HepG2 (cell line): ENCODE data around the gene IFNAR1. TPM values are rescaled to one million over a fixed set of nuclear protein-coding genes. Genes with fewer than 3 reads are reported as not detected.

Experiments
- BHLHE40 ChIP-seq: IDR thresholded peaks from 2 replicates; pipeline ENCODE4 v1.6.1; 2011; ENCODE audit warnings: low read length, improper control_type of control experiment
- ETV5 ChIP-seq: IDR thresholded peaks from 2 replicates; pipeline ENCODE4 v1.6.1; 2018; ENCODE audit warnings: missing biosample characterization, missing genetic modification reagents, inconsistent platforms, borderline replicate concordance
- FOXA1 ChIP-seq, 2 experiments: fragments of 450-650 bp in 1 of 2; sonication (generic) in 1 of 2; formaldehyde crosslinking in 1 of 2; IDR thresholded peaks; 2 replicates each; pipeline versions ENCODE4 v1.4.0 to v1.6.1; 2016 to 2020; ENCODE audit warnings: missing genetic modification reagents in 1 of 2
- FOXO1 ChIP-seq: sonication (generic); formaldehyde crosslinking; IDR thresholded peaks from 2 replicates; pipeline ENCODE4 v1.4.0; 2020; ENCODE audit warnings: missing genetic modification reagents
- RBM39 ChIP-seq: fragments of 200-400 bp; formaldehyde crosslinking; IDR thresholded peaks from one replicate; pipeline ENCODE4 v1.6.1; 2018; ENCODE audit warnings: antibody characterized with exemption, mild to moderate bottlenecking, low read depth, low read length; ENCODE audit not compliant: poor library complexity, severe bottlenecking
- SAP130 ChIP-seq: IDR thresholded peaks from 2 replicates; pipeline ENCODE4 v1.6.1; 2016; ENCODE audit warnings: low read depth
- SMARCE1 ChIP-seq: fragments of 450-650 bp; IDR thresholded peaks from 2 replicates; pipeline ENCODE4 v1.6.1; 2017; ENCODE audit warnings: borderline replicate concordance
- TAF1 ChIP-seq: sonication (generic); formaldehyde crosslinking; IDR thresholded peaks from 2 replicates; pipeline ENCODE4 v1.4.0; 2020; ENCODE audit warnings: missing genetic modification reagents
- TBX2 ChIP-seq: sonication (generic); formaldehyde crosslinking; IDR thresholded peaks from 2 replicates; pipeline ENCODE4 v1.5.0; 2020; ENCODE audit warnings: missing genetic modification reagents, mild to moderate bottlenecking, borderline replicate concordance
- WIZ ChIP-seq: sonication (generic); formaldehyde crosslinking; IDR thresholded peaks from 2 replicates; pipeline ENCODE4 v1.5.1; 2020; ENCODE audit warnings: mild to moderate bottlenecking, missing genetic modification reagents
- ZBTB8A ChIP-seq: sonication (generic); formaldehyde crosslinking; IDR thresholded peaks from 2 replicates; pipeline ENCODE4 v1.4.0; 2020; ENCODE audit warnings: mild to moderate bottlenecking, low read depth, missing genetic modification reagents, borderline replicate concordance
- ZNF263 ChIP-seq: sonication (generic); formaldehyde crosslinking; IDR thresholded peaks from 2 replicates; pipeline ENCODE4 v1.4.0; 2020; ENCODE audit warnings: missing genetic modification reagents
- ZNF331 ChIP-seq: sonication (generic); formaldehyde crosslinking; IDR thresholded peaks from 2 replicates; pipeline ENCODE4 v1.4.0; 2020; ENCODE audit warnings: missing genetic modification reagents
- ZNF354B ChIP-seq: sonication (generic); formaldehyde crosslinking; IDR thresholded peaks from 2 replicates; pipeline ENCODE4 v1.8.0; 2022; ENCODE audit warnings: mild to moderate bottlenecking, missing genetic modification reagents
- ZNF780A ChIP-seq: sonication (generic); formaldehyde crosslinking; IDR thresholded peaks from 2 replicates; pipeline ENCODE4 v1.8.0; 2022; ENCODE audit warnings: mild to moderate bottlenecking, missing genetic modification reagents, moderate library complexity
- ZNF788 ChIP-seq: sonication (generic); formaldehyde crosslinking; IDR thresholded peaks from 2 replicates; pipeline ENCODE4 v1.5.0; 2020; ENCODE audit warnings: mild to moderate bottlenecking, missing genetic modification reagents, borderline replicate concordance
- polyA plus RNA-seq, 8 experiments: library from polyadenylated mRNA; depleted of rRNA in 3 of 8; stranded (reverse) in 7 of 8; unstranded in 1 of 8; fragments of >200 nt; fragmentation: Illumina TruSeq in 4 of 8; extraction: Trizol in 4 of 8; gene quantifications; 2 replicates each; pipeline versions ENCODE4 v1.2.1 to v1.2.3, GENCODE V29; 2011 to 2016; ENCODE audit warnings: low read depth in 4 of 8, missing spikeins in 1 of 8, mixed read lengths in 1 of 8; ENCODE audit not compliant: insufficient read depth in 1 of 8
- total RNA-seq, 5 experiments: library from RNA; depleted of rRNA; stranded (reverse); fragments of >200 nt; fragmentation: Illumina TruSeq; extraction: Trizol; gene quantifications; 2 replicates each; pipeline ENCODE4 v1.2.3, GENCODE V29; 2016; ENCODE audit warnings: low read depth in 1 of 5
- TF ChIP-seq, protein P1 (sequence below): sonication (generic); formaldehyde crosslinking; IDR thresholded peaks from 2 replicates; pipeline ENCODE4 v1.5.1; 2020; ENCODE audit warnings: mild to moderate bottlenecking, missing genetic modification reagents, moderate library complexity
- TF ChIP-seq, protein P2 (sequence below): sonication (generic); formaldehyde crosslinking; conservative IDR thresholded peaks from 2 replicates; pipeline ENCODE4 v1.4.0; 2020; ENCODE audit warnings: missing genetic modification reagents
- TF ChIP-seq, protein P3 (sequence below): sonication (generic); formaldehyde crosslinking; IDR thresholded peaks from 2 replicates; pipeline ENCODE4 v1.4.0; 2020; ENCODE audit warnings: missing genetic modification reagents, mild to moderate bottlenecking, borderline replicate concordance

IFNAR1 gene
- total and polyA plus RNA-seq, 2 of the 13 experiments (the other 11 are each of a cell fraction or from before 2014, with no cell fraction given): 6.7 to 9.3 TPM

DNA sequence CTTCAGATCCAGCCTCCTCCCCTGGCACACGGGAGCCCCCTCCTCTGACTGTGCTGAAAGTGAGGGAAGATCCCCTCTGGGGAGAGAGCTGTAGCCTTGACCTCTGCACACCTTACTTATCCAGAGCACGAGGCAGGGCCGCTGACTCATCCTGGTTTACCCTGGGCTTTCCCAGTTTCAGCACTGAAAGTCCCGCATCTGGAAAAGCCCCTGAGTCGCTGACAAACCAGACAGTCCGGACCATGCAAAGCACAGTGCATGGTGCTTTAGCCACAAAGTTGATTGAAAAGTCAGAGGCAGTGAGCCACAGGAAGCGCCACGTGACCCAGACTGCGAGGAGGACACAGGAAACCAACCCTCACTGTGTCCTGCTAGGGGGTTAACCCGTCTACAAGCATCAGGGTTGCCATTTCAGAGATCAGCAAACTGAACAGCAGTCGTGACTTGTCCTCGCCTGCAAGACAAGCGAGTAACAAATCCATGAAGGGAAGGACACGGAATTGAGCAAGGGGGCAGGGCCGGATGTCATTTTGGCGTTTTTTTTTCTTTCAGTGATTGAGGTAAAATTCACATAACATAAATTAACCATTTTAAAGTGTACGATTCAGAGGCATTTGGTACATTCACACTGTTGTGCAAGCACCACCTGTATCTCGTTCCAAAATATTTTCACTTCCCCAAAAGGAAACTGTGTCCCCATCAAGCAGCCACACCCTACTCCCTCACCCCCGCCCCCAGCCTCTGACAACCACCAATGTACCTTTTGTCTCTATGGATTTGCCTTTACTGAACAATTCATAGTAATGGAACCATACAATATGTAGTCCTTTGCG lies 58.5 kb downstream of the IFNAR1 start (continued):
- TF ChIP-seq, protein P1, sequence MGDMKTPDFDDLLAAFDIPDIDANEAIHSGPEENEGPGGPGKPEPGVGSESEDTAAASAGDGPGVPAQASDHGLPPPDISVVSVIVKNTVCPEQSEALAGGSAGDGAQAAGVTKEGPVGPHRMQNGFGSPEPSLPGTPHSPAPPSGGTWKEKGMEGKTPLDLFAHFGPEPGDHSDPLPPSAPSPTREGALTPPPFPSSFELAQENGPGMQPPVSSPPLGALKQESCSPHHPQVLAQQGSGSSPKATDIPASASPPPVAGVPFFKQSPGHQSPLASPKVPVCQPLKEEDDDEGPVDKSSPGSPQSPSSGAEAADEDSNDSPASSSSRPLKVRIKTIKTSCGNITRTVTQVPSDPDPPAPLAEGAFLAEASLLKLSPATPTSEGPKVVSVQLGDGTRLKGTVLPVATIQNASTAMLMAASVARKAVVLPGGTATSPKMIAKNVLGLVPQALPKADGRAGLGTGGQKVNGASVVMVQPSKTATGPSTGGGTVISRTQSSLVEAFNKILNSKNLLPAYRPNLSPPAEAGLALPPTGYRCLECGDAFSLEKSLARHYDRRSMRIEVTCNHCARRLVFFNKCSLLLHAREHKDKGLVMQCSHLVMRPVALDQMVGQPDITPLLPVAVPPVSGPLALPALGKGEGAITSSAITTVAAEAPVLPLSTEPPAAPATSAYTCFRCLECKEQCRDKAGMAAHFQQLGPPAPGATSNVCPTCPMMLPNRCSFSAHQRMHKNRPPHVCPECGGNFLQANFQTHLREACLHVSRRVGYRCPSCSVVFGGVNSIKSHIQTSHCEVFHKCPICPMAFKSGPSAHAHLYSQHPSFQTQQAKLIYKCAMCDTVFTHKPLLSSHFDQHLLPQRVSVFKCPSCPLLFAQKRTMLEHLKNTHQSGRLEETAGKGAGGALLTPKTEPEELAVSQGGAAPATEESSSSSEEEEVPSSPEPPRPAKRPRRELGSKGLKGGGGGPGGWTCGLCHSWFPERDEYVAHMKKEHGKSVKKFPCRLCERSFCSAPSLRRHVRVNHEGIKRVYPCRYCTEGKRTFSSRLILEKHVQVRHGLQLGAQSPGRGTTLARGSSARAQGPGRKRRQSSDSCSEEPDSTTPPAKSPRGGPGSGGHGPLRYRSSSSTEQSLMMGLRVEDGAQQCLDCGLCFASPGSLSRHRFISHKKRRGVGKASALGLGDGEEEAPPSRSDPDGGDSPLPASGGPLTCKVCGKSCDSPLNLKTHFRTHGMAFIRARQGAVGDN: peak; percentile 93
- TF ChIP-seq ZNF331 (peak; percentile 55; the same call in 1 of the 2 replicates), ZNF788 (peak; percentile 84; the same call in 1 of the 2 replicates), BHLHE40 (peak; percentile 83), ZNF780A (CRISPR knock-in tag) (peak; percentile 67; the same call in 1 of the 2 replicates), TAF1 (CRISPR knock-in tag) (peak; percentile 41; the same call in 1 of the 2 replicates), SAP130 (CRISPR knock-in tag) (peak; percentile 95), TBX2 (CRISPR knock-in tag) (peak; percentile 81; the same call in 1 of the 2 replicates), FOXO1 (peak; percentile 65; the same call in 1 of the 2 replicates), ZNF263 (CRISPR knock-in tag) (peak; percentile 66; the same call in 1 of the 2 replicates), WIZ (0 out of 2 replicates have a peak, but pooled peaks have one; percentile 45), ZNF354B (CRISPR knock-in tag) (0 out of 2 replicates have a peak, but pooled peaks have one; percentile 75), RBM39 (no peak), SMARCE1 (no peak), ZBTB8A (no peak), ETV5 (CRISPR knock-in tag) (peak; percentile 57; the same call in 1 of the 2 replicates), FOXA1 (IDR thresholded peaks at IDR 0.05) (no peak), FOXA1 (CRISPR knock-in tag; IDR thresholded peaks at IDR 0.05) (peak; percentile 20; the same call in 1 of the 2 replicates)
- TF ChIP-seq, protein P2, sequence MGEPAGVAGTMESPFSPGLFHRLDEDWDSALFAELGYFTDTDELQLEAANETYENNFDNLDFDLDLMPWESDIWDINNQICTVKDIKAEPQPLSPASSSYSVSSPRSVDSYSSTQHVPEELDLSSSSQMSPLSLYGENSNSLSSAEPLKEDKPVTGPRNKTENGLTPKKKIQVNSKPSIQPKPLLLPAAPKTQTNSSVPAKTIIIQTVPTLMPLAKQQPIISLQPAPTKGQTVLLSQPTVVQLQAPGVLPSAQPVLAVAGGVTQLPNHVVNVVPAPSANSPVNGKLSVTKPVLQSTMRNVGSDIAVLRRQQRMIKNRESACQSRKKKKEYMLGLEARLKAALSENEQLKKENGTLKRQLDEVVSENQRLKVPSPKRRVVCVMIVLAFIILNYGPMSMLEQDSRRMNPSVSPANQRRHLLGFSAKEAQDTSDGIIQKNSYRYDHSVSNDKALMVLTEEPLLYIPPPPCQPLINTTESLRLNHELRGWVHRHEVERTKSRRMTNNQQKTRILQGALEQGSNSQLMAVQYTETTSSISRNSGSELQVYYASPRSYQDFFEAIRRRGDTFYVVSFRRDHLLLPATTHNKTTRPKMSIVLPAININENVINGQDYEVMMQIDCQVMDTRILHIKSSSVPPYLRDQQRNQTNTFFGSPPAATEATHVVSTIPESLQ: 0 out of 2 replicates have a peak, but pooled peaks have one; percentile 10
- TF ChIP-seq, protein P3, sequence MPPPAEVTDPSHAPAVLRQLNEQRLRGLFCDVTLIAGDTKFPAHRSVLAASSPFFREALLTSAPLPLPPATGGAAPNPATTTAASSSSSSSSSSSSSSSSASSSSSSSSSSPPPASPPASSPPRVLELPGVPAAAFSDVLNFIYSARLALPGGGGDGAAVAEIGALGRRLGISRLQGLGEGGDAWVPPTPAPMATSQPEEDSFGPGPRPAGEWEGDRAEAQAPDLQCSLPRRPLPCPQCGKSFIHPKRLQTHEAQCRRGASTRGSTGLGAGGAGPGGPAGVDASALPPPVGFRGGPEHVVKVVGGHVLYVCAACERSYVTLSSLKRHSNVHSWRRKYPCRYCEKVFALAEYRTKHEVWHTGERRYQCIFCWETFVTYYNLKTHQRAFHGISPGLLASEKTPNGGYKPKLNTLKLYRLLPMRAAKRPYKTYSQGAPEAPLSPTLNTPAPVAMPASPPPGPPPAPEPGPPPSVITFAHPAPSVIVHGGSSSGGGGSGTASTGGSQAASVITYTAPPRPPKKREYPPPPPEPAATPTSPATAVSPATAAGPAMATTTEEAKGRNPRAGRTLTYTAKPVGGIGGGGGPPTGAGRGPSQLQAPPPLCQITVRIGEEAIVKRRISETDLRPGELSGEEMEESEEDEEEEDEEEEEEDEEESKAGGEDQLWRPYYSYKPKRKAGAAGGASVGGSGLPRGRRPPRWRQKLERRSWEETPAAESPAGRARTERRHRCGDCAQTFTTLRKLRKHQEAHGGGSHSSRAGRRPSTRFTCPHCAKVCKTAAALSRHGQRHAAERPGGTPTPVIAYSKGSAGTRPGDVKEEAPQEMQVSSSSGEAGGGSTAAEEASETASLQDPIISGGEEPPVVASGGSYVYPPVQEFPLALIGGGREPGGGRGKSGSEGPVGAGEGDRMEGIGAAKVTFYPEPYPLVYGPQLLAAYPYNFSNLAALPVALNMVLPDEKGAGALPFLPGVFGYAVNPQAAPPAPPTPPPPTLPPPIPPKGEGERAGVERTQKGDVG: no peak
